CD4-positive, alpha-beta T cell treated with Interleukin-15 for 4 hours (primary cell): Measurements from ENCODE around the gene ESR2.
"Not testable (repeated sequence)": the region's sequence is repeated elsewhere in the genome, so short reads cannot be mapped to it uniquely, and the experiment has no call there.

ENCODE experiments used
- DNase-seq: peaks from one replicate; pipeline ENCODE4 v3.0.0-alpha.2; 2020; ENCODE audit warnings: low spot score

ESR2 gene

GRCh38 chr14:64293976-64294671 is at the start of gene ESR2:
ESR2 (minus strand) TSS chr14:64294371; CDS start chr14:64282985, 11,386 bp downstream.
- DNase-seq: peak; percentile 3

- no peak for DNase-seq
Observed at GRCh38 chr14:64340560-64341196, 46.5 kb upstream of the ESR2 start.

GRCh38 chr14:64338616-64339316 is 44.6 kb upstream of the ESR2 start:
- peak; percentile 91 for DNase-seq

DNA sequence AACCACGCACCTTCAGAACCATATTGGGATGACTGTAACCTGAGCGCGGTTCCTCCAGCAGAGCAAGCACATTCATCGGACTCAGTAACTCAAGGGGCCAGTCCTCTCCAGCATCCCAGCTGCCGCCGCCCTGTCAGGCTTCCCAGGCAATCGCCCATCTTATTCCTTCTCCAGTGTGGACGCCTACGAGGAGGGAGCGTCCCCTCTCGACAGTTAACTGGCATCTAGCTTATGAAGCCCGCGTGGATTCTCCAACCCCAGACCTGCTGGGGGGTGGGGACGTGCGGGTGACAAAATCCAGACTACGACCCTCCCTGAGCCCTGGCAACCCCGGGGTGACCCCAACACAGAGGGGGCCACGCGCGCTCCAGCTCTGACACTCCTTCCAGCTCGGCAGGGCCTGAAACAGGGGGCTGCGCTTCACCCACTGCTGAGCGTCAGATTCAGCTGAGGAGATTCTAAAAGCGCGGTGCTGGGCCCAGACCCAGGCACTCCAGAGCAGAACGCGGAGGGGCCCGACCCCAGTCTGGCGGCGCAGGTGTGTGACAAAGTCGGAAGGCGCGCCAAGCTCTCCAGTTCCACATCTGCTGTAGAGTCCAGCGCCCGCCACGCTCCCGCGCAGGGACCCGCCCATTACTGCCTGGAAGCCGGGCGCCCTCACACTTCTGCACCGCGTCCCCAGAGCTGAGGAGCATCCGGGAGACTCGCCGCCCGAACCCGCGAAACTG is 43.9 kb upstream of the ESR2 start:
- peak; percentile 3 for DNase-seq

DNA sequence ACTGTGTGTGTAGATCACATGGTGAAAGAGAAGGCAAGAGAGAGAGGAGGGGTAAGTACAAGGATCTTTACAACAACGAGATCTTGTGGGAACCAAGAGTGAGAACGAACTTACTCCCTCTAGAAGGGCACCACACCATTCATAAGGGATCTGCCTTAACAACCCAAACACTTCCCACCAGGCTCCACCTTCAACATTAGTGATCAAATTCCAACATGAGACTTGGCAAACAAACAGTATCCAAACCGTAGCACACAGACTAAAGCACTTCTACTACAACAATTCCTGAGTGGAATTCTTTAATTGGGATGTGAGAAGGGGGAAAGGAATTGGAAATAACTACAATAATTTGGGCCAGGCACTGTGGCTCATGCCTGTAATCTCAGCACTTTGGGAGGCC is 35.0 kb upstream of the ESR2 start:
- DNase-seq: no peak

DNA sequence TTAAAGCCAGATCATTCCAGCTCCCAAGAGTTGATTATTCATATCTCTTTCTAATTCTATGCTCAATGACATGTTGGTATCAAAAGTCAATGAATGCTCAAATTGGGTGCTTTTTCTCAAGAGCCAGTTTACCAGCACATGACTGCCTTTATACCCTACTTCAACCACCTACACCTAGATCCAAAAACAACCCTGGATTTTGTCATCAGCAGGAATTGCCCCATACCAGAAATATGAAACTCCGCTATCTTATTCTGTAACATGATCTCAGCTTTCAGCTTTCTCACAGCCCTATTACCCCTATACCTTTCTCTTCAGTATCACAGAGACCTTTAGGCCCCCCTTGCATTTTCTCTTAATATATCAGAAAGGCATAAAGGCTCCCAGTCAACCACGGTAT is 32.3 kb upstream of the ESR2 start:
- DNase-seq: no peak

GRCh38 chr14:64324895-64325294 is 30.7 kb upstream of the ESR2 start:
- no peak for DNase-seq

GRCh38 chr14:64324461-64324860 is 30.3 kb upstream of the ESR2 start:
- DNase-seq: no peak

- not testable (repeated sequence) for DNase-seq
Observed at GRCh38 chr14:64320362-64320761, 26.2 kb upstream of the ESR2 start.

- DNase-seq: not testable (repeated sequence)
Observed at GRCh38 chr14:64318695-64319094, 24.5 kb upstream of the ESR2 start.

DNA sequence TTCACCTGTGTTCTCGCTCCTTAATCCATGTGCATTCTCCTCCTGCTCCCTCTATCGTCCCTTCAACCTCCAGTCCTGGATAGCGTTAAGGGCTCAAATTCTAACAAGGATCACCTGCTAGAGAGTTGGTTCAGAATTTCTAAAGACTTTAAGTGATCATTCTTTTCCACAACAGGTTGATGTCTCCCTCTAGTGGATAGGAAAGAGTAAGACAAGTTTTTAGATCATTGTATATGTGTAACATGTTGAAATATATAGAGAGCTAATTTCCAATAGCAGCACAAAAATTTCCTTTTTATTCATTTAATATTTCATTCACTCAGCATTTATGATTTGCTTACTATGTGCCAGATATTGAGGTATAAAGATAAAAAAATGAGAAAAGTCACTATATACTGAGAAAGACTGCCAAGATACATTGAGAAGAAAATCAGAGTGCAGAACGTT is 9.3 kb upstream of the ESR2 start:
- peak; percentile 48 for DNase-seq

- DNase-seq: no peak
Observed at GRCh38 chr14:64298773-64299172, 4.6 kb upstream of the ESR2 start.

DNA sequence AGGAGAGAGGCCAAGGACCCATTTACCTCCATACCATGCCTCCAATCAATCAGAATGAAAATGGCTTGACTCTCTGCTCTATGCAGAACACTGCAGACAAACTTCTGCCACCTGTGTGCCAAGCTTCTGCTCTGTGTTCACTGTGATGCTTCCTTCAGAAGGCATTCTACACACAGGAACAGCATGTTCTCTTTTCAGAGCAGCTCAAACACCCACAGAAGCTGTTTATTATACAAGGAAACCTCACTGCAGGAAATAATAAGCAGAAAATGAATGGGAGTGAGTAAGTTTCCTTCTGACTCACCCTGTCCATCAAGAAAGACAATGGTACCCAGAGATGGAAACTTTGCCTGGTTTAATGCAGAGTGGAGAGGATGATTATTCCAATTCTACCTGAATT is 2.4 kb upstream of the ESR2 start:
- DNase-seq: no peak

DNA sequence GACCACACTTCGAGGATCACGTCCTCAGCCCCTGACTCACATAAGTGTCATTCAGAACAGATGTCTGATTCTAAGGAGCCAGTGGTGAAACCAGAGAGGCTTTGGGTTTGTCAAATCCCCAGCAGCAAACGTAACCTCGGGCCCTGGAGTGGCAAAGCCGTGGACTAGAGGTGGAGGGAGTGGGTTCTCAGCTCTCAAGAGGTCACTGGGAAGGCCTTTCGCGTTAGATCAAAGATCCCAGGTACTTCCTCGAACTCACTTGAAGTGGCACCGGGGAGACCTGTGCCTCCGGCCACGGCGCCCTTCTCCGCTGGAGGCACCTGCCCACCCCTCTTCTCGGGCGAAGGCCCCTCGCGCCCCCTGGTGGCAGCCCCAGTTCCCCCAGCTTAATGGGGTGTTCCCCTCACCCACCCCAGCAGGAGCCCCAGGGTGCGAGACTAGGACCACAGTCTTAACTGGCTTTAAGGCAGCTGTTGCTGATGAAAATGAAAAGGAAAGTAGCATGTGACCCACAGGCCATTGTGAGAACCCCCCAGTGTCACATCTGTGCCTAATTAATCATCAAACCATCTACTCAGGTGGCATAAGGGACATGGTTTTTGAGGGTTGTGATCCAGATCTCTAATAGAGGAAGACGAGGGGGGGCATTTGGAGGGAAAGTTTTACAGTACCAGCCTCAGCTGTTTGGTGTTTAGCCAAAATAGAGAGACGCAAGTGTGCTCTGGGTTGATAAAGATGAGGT is 672 bp upstream of the ESR2 start:
- DNase-seq: peak; percentile 73

GRCh38 chr14:64292197-64292596 is 2.0 kb downstream of the ESR2 start:
- DNase-seq: no peak

DNA sequence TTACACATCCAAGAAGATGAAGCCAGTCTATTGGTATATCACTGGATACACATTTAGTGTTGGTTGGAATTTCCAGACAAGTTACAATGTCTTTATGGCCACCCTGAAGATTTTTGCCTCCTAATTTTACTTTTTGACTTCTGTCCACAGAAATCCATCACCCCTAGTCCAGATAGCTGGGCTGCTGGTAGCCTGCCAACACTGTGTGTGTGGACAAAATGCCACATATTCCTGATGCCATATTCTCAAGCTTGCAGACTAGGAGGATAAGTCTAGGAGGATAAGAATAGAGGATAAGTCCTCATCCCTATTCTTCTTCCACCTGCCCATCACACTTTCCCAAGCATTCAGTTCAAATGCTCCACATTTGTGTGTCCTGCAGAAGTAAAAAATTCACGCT is 4.6 kb downstream of the ESR2 start:
- DNase-seq: no peak

DNA sequence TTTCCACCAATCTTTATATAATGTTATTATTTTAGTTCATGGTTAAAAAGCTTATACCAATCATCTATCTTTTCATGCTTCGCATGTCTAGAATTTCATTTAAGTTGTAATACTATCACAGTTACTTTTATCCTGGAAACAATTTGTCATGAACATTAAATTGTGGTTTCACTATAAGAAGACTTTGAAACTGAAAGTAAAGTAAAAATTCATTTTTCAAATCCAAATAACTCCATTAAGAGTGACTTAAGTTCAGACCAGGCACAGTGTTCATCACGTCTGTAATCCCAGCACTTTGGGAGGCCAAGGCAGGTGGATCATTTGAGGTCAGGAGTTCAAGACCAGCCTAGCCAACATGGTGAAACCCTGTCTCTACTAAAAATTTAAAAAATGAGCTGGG is 12.4 kb downstream of the ESR2 start:
- no peak for DNase-seq

- DNase-seq: peak; percentile 14
Observed at GRCh38 chr14:64279704-64280668, 14.2 kb downstream of the ESR2 start.

DNA sequence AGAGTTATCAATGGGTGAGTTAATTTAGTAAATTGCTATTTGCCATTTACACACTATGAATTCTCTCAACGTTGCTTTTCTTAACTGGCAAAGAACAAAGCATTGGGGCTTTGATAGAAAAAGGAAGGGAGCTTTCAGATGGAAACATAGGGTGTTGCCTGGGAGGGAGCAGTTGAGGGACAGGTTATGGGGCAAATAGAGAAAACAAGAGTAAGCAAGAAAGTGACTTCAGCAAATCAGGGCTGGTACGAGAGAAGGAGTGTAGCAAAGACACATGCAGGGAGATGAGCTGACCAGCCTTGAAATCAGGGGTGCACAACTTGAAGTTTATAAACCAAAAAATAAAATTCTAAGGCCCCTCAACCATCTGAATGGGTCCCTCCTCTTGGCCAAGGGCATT is 15.7 kb downstream of the ESR2 start:
- DNase-seq: no peak

DNA sequence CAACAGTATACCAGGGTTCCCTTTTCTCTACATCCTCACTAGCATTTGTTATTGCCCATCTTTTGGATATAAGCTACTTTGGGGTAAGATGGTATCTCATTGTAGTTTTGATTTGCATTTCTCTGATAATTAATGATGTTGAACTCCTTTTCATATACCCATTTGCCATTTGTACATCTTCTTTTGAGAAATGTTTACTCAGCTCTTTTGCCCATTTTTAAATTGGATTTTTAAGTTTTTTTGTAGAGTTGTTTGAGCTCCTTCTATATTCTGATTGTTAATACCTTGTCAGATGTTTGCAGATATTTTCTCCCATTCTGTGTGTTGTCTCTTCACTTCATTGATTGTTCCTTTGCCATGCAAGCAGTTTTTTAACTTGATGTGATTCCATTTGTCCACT is 22.2 kb downstream of the ESR2 start:
- no peak for DNase-seq

- DNase-seq: no peak
Observed at GRCh38 chr14:64266239-64266638, 27.9 kb downstream of the ESR2 start.
